HG03378 (cell line): ENCODE data around the gene ENTPD6.

Source experiments
- ATAC-seq: cut with Tn5 transposase; IDR thresholded peaks from one replicate; pipeline ENCODE4 v1.9.1; 2021; ENCODE audit warnings: mild to moderate bottlenecking, moderate library complexity; ENCODE audit not compliant: unreplicated experiment

The ENTPD6 gene

GRCh38 chr20:25207960-25208534 lies 12.5 kb downstream of the ENTPD6 start:
- ATAC-seq = no peak

GRCh38 chr20:25209400-25209799 lies 13.9 kb downstream of the ENTPD6 start:
- no peak for ATAC-seq

GRCh38 chr20:25209911-25210310 lies 14.4 kb downstream of the ENTPD6 start:
- ATAC-seq = no peak

- no peak for ATAC-seq
Measured at GRCh38 chr20:25211273-25211672, 15.8 kb downstream of the ENTPD6 start.

GRCh38 chr20:25212242-25212641 lies 16.7 kb downstream of the ENTPD6 start:
- ATAC-seq = no peak

- no peak for ATAC-seq
Measured at GRCh38 chr20:25213566-25214425, 18.3 kb downstream of the ENTPD6 start.

GRCh38 chr20:25214426-25214790 lies 18.9 kb downstream of the ENTPD6 start:
- no peak for ATAC-seq

GRCh38 chr20:25214819-25215218 lies 19.3 kb downstream of the ENTPD6 start:
- ATAC-seq = no peak

GRCh38 chr20:25215521-25215920 lies 20.0 kb downstream of the ENTPD6 start:
- no peak for ATAC-seq

- no peak for ATAC-seq
Measured at GRCh38 chr20:25216199-25216945, 20.9 kb downstream of the ENTPD6 start.

GRCh38 chr20:25217161-25218108 lies 21.9 kb downstream of the ENTPD6 start:
- ATAC-seq = no peak

- no peak for ATAC-seq
Measured at GRCh38 chr20:25218109-25218486, 22.6 kb downstream of the ENTPD6 start.

GRCh38 chr20:25218492-25218891 lies 23.0 kb downstream of the ENTPD6 start:
- ATAC-seq = no peak

GRCh38 chr20:25219365-25219764 lies 23.9 kb downstream of the ENTPD6 start:
- no peak for ATAC-seq

- ATAC-seq = no peak
Measured at GRCh38 chr20:25220021-25220730, 24.7 kb downstream of the ENTPD6 start.

GRCh38 chr20:25220810-25221591 lies 25.5 kb downstream of the ENTPD6 start:
- no peak for ATAC-seq

- ATAC-seq = no peak
Measured at GRCh38 chr20:25221592-25222460, 26.3 kb downstream of the ENTPD6 start.

GRCh38 chr20:25222461-25223178 lies 27.1 kb downstream of the ENTPD6 start:
- no peak for ATAC-seq
